ENCODE data around the gene NTRK1. TPM values are rescaled to one million over a fixed set of nuclear protein-coding genes. Genes with fewer than 3 reads are reported as not detected.

NTRK1 gene
- total RNA-seq, 1 experiment from 2014 or later: 0.89 TPM

DNA sequence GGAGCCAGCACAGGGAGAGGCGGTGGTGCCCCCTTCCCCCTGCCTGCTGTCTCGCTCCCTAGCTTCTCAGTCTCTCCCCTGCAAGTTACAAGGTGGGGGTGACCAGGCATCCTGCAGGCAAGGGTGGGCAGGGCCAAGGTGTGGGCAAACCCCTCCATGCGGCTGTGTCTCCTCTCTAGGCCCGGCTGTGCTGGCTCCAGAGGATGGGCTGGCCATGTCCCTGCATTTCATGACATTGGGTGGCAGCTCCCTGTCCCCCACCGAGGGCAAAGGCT, 14.6 kb downstream of the NTRK1 start:
- ATAC-seq: no peak
- ChIA-PET POLR2A (no interaction called here), RAD21 (ENCODE audit: low non-redundant PET in 1 of 2, low total read pairs in 2 of 2, uncharacterized antibody in 2 of 2, unreplicated experiment in 2 of 2) (no interaction called here), CTCF (no interaction called here)
- no peaks in the 10 kb centered on the region for H3K9me2 ChIP-seq (ENCODE audit: insufficient read depth)
- H4K20me1 ChIP-seq (ENCODE audit: insufficient read depth): no peaks in the 10 kb centered on the region
- peaks cover 0 to 12% of the 10 kb centered on the region in 2 experiments; a peak in 2 of 4 replicates for H3K4me1 ChIP-seq (ENCODE audit: control insufficient read depth in 1 of 2, insufficient read depth in 2 of 2, low read length in 2 of 2)
- H3K9ac ChIP-seq (ENCODE audit: low read length): no peak overlapping the region
- no peak overlapping the region for H2AFZ ChIP-seq (ENCODE audit: low read depth, low read length, poor library complexity, severe bottlenecking)
- no peak for TF ChIP-seq CTCF (IDR thresholded peaks at IDR 0.05 in 2 of 3, conservative IDR thresholded peaks at IDR 0.05 in 1 of 3; ENCODE audit: borderline replicate concordance in 1 of 3, insufficient read depth in 1 of 3, low read depth in 2 of 3, low read length in 2 of 3)
- TF ChIP-seq TCF7L2 (IDR thresholded peaks at IDR 0.05; ENCODE audit: borderline replicate concordance, extremely low read depth, insufficient read depth, insufficient read length): no peak
- TF ChIP-seq, protein P1, sequence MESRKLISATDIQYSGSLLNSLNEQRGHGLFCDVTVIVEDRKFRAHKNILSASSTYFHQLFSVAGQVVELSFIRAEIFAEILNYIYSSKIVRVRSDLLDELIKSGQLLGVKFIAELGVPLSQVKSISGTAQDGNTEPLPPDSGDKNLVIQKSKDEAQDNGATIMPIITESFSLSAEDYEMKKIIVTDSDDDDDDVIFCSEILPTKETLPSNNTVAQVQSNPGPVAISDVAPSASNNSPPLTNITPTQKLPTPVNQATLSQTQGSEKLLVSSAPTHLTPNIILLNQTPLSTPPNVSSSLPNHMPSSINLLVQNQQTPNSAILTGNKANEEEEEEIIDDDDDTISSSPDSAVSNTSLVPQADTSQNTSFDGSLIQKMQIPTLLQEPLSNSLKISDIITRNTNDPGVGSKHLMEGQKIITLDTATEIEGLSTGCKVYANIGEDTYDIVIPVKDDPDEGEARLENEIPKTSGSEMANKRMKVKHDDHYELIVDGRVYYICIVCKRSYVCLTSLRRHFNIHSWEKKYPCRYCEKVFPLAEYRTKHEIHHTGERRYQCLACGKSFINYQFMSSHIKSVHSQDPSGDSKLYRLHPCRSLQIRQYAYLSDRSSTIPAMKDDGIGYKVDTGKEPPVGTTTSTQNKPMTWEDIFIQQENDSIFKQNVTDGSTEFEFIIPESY (IDR thresholded peaks at IDR 0.05; ENCODE audit: extremely low read depth, insufficient replicate concordance, low read length): no peak
- TF ChIP-seq REST (IDR thresholded peaks at IDR 0.05; ENCODE audit: low read depth): no peak
- TF ChIP-seq CEBPB (IDR thresholded peaks at IDR 0.05; ENCODE audit: low read depth): no peak
- no peak for TF ChIP-seq ATF3 (IDR thresholded peaks at IDR 0.05)
- no peak for TF ChIP-seq SP1 (IDR thresholded peaks at IDR 0.05; ENCODE audit: low read depth)
- no peak for TF ChIP-seq POLR2AphosphoS5 (IDR thresholded peaks at IDR 0.05; ENCODE audit: low read depth, low read length)
- TF ChIP-seq FOSL1 (IDR thresholded peaks at IDR 0.05; ENCODE audit: low read depth): no peak
- no peak for TF ChIP-seq ZNF274 (IDR thresholded peaks at IDR 0.05; ENCODE audit: low read depth, low read length)
- TF ChIP-seq JUND (IDR thresholded peaks at IDR 0.05): no peak
- no peak for TF ChIP-seq EZH2 (IDR thresholded peaks at IDR 0.05)
- TF ChIP-seq ELF1 (IDR thresholded peaks at IDR 0.05; ENCODE audit: borderline replicate concordance, low read depth): no peak
- TF ChIP-seq SIN3A (IDR thresholded peaks at IDR 0.05; ENCODE audit: low read depth): no peak
- no peak for TF ChIP-seq SRF (IDR thresholded peaks at IDR 0.05; ENCODE audit: low read depth)
- intact Hi-C loops (cut with micrococcal nuclease): no loop called here
- no peak for DNase-seq (ENCODE audit: low read depth, low spot score)
- H3K4me3 ChIP-seq (replicated peaks in 1 of 2; ENCODE audit: low read depth in 1 of 2, low read length in 2 of 2): no peak overlapping the region
- H3K27me3 ChIP-seq (ENCODE audit: insufficient read depth, low read length): 0 out of 2 replicates have a peak, but pooled peaks cover 3% of the 10 kb centered on the region
- no peaks in the 10 kb centered on the region for H3K9me3 ChIP-seq (ENCODE audit: control insufficient read depth in 1 of 2, insufficient read depth in 1 of 2, low read depth in 1 of 2, low read length in 2 of 2)
- H3K27ac ChIP-seq (ENCODE audit: low read depth, low read length): no peak overlapping the region
- no peaks in the 10 kb centered on the region for H3K36me3 ChIP-seq (ENCODE audit: control insufficient read depth in 1 of 2, insufficient read depth in 2 of 2, low read length in 2 of 2)
- no peak overlapping the region for H3K4me2 ChIP-seq (ENCODE audit: low read length)
- H3K79me2 ChIP-seq (ENCODE audit: insufficient read depth, low read length): no peaks in the 10 kb centered on the region
- BruUV-seq (replicated peaks): no TSS peak

All from HCT116 (cell line).